K562 (cell line): ENCODE results near the gene DBNL. TPM values are rescaled to one million over a fixed set of nuclear protein-coding genes. Genes with fewer than 3 reads are reported as not detected.

Experiments
- BCL6 ChIP-seq: fragments of 250-450 bp; sonication (Bioruptor Pico); IDR thresholded peaks from 2 replicates; pipeline ENCODE4 v1.4.0; 2020
- BDP1 ChIP-seq: IDR thresholded peaks from 3 replicates; pipeline ENCODE4 v1.6.1; 2011; ENCODE audit not compliant: insufficient read length, insufficient read depth
- CBX8 ChIP-seq: fragments of 200-600 bp; sonication (generic); IDR thresholded peaks from 2 replicates; pipeline ENCODE4 v1.6.1; 2012; ENCODE audit warnings: borderline replicate concordance, mixed run types, low read depth, mild to moderate bottlenecking, moderate library complexity, mixed read lengths, low read length, control low read depth, inconsistent platforms; ENCODE audit not compliant: poor library complexity, severe bottlenecking; ENCODE audit errors: extremely low read depth
- DIDO1 ChIP-seq: fragments of 450-650 bp; IDR thresholded peaks from 2 replicates; pipeline ENCODE4 v1.6.1; 2016; ENCODE audit warnings: low read depth, missing biosample characterization, missing genetic modification characterization
- DPF2 ChIP-seq: fragments of 450-650 bp; IDR thresholded peaks from 2 replicates; pipeline ENCODE4 v1.6.1; 2016
- FOXK1 ChIP-seq: sonication (generic); formaldehyde crosslinking; IDR thresholded peaks from 2 replicates; pipeline ENCODE4 v1.8.0; 2022; ENCODE audit warnings: missing genetic modification reagents, mild to moderate bottlenecking, borderline replicate concordance
- MCM7 ChIP-seq, 2 experiments: fragments of 450-650 bp; IDR thresholded peaks; 2 replicates each; pipeline ENCODE4 v1.6.1; 2016 to 2018
- NFE2 ChIP-seq: IDR thresholded peaks from 2 replicates; pipeline ENCODE4 v1.6.1; 2014; ENCODE audit warnings: antibody characterized with exemption, low read depth
- NFE2L1 ChIP-seq: fragments of 450-650 bp; IDR thresholded peaks from 2 replicates; pipeline ENCODE4 v1.6.1; 2016; ENCODE audit warnings: missing genetic modification characterization, low read depth, mild to moderate bottlenecking, missing compliant biosample characterization, moderate library complexity, borderline replicate concordance
- NRF1 ChIP-seq, 2 experiments: fragments of 450-650 bp; IDR thresholded peaks in 1 of 2; conservative IDR thresholded peaks in 1 of 2; 2 replicates each; pipeline ENCODE4 v1.6.1; 2014; ENCODE audit warnings: mild to moderate bottlenecking in 2 of 2
- POLR2A ChIP-seq: fragments of 450-650 bp; conservative IDR thresholded peaks from 2 replicates; pipeline ENCODE4 v1.6.1; 2016
- PTRF ChIP-seq: fragments of 450-650 bp; IDR thresholded peaks from 2 replicates; pipeline ENCODE4 v1.6.1; 2016; ENCODE audit warnings: mild to moderate bottlenecking, missing genetic modification characterization, missing compliant biosample characterization
- RBM25 ChIP-seq: fragments of 200-400 bp; formaldehyde crosslinking; IDR thresholded peaks from 2 replicates; pipeline ENCODE4 v1.6.1; 2018; ENCODE audit warnings: low read length, low read depth, moderate library complexity; ENCODE audit not compliant: severe bottlenecking
- RBM39 ChIP-seq: fragments of 200-400 bp; formaldehyde crosslinking; optimal IDR thresholded peaks from 2 replicates; pipeline ENCODE3; 2018; ENCODE audit warnings: low read depth, low read length
- RREB1 ChIP-seq: fragments of 250-450 bp; sonication (Bioruptor Pico); IDR thresholded peaks from 2 replicates; pipeline ENCODE4 v1.4.0; 2020
- SIRT6 ChIP-seq: IDR thresholded peaks from one replicate; pipeline ENCODE4 v1.6.1; 2012; ENCODE audit warnings: low read depth, mild to moderate bottlenecking, control low read depth, inconsistent platforms, low read length, moderate library complexity
- SOX6 ChIP-seq: fragments of 450-650 bp; IDR thresholded peaks from 2 replicates; pipeline ENCODE4 v1.6.1; 2014; ENCODE audit warnings: mild to moderate bottlenecking
- ZNF3 ChIP-seq: fragments of 250-450 bp; sonication (Bioruptor Pico); IDR thresholded peaks from 2 replicates; pipeline ENCODE4 v1.5.0; 2021; ENCODE audit warnings: mild to moderate bottlenecking, moderate library complexity
- ZNF717 ChIP-seq: fragments of 250-450 bp; sonication (Bioruptor Pico); IDR thresholded peaks from 2 replicates; pipeline ENCODE4 v1.5.0; 2021
- ZSCAN29 ChIP-seq: fragments of 450-650 bp; IDR thresholded peaks from 2 replicates; pipeline ENCODE4 v1.6.1; 2017
- polyA plus RNA-seq, 8 experiments: library from polyadenylated mRNA; depleted of rRNA in 4 of 8; stranded (reverse) in 5 of 8; unstranded in 3 of 8; fragments of >200 nt; fragmentation: Nextera tagmentation in 2 of 8; fragmentation: Illumina TruSeq in 1 of 8; extraction: Ambion mirVana in 2 of 8; extraction: Trizol in 1 of 8; gene quantifications; 2 replicates each; pipeline versions ENCODE4 v1.2.1 to v1.2.3, GENCODE V29; 2011 to 2014; ENCODE audit warnings: inconsistent platforms in 1 of 8, missing spikeins in 1 of 8
- total RNA-seq, 7 experiments: library from RNA; depleted of rRNA in 6 of 7; stranded (reverse); fragments of >200 nt in 6 of 7; fragmentation: Illumina TruSeq in 2 of 7; extraction: Trizol in 2 of 7; gene quantifications; 2 replicates each; pipeline versions ENCODE4 v1.2.1 to v1.2.3, GENCODE V29; 2011 to 2021; ENCODE audit warnings: low replicate concordance in 1 of 7
- TF ChIP-seq, protein P1 (sequence below): fragments of 450-650 bp; IDR thresholded peaks from 2 replicates; pipeline ENCODE4 v1.6.1; 2018; ENCODE audit warnings: mild to moderate bottlenecking, low read depth; ENCODE audit not compliant: partially characterized antibody
- TF ChIP-seq, protein P2 (sequence below): fragments of 250-450 bp; sonication (Bioruptor Pico); IDR thresholded peaks from 2 replicates; pipeline ENCODE4 v1.5.0; 2020; ENCODE audit warnings: mild to moderate bottlenecking, borderline replicate concordance

Gene DBNL
- total and polyA plus RNA-seq, 9 of the 15 experiments (the other 6 are each of a cell fraction or from before 2014, with no cell fraction given), result 1.9 to 65.1 (median 38.9) TPM

- TF ChIP-seq RREB1 (CRISPR knock-in tag), result no peak
- TF ChIP-seq BCL6 (CRISPR knock-in tag), result no peak
- no peak for TF ChIP-seq ZNF717 (CRISPR knock-in tag)
- no peak for TF ChIP-seq FOXK1
- TF ChIP-seq ZSCAN29, result no peak
- TF ChIP-seq, protein P1, sequence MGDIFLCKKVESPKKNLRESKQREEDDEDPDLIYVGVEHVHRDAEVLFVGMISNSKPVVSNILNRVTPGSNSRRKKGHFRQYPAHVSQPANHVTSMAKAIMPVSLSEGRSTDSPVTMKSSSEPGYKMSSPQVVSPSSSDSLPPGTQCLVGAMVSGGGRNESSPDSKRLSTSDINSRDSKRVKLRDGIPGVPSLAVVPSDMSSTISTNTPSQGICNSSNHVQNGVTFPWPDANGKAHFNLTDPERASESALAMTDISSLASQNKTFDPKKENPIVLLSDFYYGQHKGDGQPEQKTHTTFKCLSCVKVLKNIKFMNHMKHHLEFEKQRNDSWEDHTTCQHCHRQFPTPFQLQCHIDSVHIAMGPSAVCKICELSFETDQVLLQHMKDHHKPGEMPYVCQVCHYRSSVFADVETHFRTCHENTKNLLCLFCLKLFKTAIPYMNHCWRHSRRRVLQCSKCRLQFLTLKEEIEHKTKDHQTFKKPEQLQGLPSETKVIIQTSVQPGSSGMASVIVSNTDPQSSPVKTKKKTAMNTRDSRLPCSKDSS, result no peak
- TF ChIP-seq, protein P2, sequence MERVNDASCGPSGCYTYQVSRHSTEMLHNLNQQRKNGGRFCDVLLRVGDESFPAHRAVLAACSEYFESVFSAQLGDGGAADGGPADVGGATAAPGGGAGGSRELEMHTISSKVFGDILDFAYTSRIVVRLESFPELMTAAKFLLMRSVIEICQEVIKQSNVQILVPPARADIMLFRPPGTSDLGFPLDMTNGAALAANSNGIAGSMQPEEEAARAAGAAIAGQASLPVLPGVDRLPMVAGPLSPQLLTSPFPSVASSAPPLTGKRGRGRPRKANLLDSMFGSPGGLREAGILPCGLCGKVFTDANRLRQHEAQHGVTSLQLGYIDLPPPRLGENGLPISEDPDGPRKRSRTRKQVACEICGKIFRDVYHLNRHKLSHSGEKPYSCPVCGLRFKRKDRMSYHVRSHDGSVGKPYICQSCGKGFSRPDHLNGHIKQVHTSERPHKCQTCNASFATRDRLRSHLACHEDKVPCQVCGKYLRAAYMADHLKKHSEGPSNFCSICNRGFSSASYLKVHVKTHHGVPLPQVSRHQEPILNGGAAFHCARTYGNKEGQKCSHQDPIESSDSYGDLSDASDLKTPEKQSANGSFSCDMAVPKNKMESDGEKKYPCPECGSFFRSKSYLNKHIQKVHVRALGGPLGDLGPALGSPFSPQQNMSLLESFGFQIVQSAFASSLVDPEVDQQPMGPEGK (CRISPR knock-in tag), result no peak
- TF ChIP-seq RBM39, result no peak
- TF ChIP-seq CBX8, result no peak
- TF ChIP-seq POLR2A, result peak; percentile 71
- no peak for TF ChIP-seq BDP1
- no peak for TF ChIP-seq SIRT6
- TF ChIP-seq DPF2, result no peak; the same call in 1 of the 2 replicates
- TF ChIP-seq ZNF3 (CRISPR knock-in tag), result no peak
- TF ChIP-seq PTRF, result no peak
- TF ChIP-seq SOX6, result no peak
- no peak for TF ChIP-seq NFE2L1
- peak; percentile 68 for TF ChIP-seq NRF1 (conservative IDR thresholded peaks at IDR 0.05 in 1 of 2, IDR thresholded peaks at IDR 0.05 in 1 of 2)
- TF ChIP-seq MCM7 (IDR thresholded peaks at IDR 0.05), result no peak
- TF ChIP-seq RBM25, result no peak
- TF ChIP-seq DIDO1 (tag), result no peak
- TF ChIP-seq NFE2, result no peak
These were observed 38.2 kb downstream of the DBNL start (continued) for GRCh38 chr7:44082541-44083207.
